Fibroblast of mammary gland (primary cell): ENCODE results near the gene HTR2A.

ENCODE experiments used
- DNase-seq: peaks from one replicate; pipeline ENCODE4 v3.0.0-alpha.2; 2010; ENCODE audit warnings: low read depth
- H3K4me3 ChIP-seq: 2 replicates; pipeline ENCODE4 v1.5.1; 2011; ENCODE audit warnings: low read depth, mild to moderate bottlenecking, low read length, moderate library complexity; ENCODE audit not compliant: control insufficient read depth
- CTCF ChIP-seq: conservative IDR thresholded peaks from 2 replicates; pipeline ENCODE4 v1.5.1; 2011; ENCODE audit warnings: low read depth, low read length, inconsistent platforms; ENCODE audit not compliant: control insufficient read depth, insufficient read depth

Gene HTR2A

DNA sequence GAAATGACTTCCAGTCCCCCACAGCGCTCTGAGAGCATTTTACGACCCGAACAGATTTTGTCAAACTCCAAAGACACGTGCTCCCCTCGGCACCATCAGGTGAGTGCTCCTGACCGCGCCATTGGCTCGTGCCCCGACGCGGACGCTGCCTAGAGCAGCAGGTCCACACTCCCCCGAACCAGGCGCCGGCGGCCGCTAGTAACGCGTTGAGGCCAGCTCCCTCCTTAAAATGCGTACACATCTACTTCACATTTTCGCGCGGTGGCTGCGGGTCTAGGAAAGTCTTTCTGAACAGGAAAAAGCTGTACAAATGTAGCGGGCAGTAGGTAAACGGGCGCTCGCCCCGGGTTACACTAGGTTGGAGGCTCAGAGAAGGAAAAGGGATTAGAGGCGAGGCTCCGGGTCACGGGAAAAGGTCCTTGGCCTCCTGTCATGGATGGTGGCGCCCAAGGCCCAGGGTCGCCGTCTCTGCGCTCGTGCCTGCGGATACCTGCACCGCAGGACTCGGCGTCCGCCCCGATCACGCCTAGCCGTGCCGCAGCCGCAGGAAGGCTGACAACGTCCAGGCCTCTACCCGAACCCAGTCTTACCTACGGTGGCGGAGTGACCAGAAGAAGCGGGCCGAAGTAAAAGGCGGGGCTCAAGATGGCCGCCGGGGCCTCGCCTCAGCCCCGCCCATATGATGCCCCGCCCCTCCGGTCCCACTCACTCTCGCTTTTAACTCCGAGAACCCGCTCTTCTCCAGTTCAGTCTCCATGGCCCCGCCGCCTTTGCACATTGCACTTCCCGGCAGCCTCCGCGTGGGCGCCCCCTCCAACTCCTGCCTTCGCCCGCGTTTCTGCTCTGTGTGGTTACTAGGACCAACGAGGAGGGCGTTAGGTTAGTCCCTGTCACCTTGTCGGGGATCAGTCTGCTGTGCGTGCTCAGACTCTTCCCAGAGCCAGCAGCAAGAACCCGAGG lies 100.1 kb downstream of the HTR2A start, which contains the start of gene ESD:
Gene ESD, minus strand, starts transcription at position 647 of the 960 bp plus-strand sequence. CDS start 5,748 bp downstream, outside the sequence.
- peak; percentile 90 for DNase-seq
- no peak for TF ChIP-seq CTCF
- peak within 1 kb of the TSS; percentile 76 for H3K4me3 ChIP-seq

DNA sequence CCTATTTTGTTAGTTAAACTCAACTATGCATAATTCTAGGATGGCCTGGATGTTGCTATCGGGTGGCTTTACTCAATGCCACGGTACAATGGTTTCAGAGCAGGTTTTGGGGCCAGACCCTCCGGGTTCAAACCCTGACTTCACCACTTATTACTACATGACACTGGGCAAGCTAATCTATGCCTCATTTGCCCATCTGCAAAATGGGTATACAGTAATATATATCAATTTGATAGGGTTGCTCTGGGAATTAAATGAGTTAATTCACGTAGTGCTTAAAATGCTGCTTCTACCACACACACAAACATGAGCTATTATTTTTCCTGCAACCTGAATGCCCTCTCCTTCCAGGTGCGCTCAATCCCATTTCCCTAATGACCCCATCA lies 100.7 kb downstream of the HTR2A start:
- TF ChIP-seq CTCF: no peak
- no peak for DNase-seq
- peak overlapping the region; percentile 76 for H3K4me3 ChIP-seq

DNA sequence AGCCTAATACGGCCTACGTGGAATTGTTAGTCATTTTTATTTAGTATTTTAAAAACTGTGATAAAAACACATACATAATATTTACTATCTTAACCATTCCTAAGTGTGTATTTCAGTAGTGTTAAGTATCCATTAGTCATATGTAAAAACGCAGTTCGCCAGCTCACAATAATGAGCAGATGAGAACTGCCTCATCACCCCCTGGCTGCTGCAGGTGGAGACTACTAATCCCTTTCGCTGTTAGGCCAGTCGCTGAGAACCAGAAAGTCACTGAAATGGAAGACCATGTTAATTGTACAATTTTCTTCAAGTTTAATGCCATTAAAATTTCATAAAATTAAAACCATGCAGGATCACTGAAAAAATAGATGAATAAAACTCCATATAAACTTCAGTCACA lies 101.5 kb downstream of the HTR2A start:
- no peak overlapping the region for H3K4me3 ChIP-seq
- no peak for TF ChIP-seq CTCF
- DNase-seq: peak; percentile 32

GRCh38 chr13:46783504-46783903 lies 113.3 kb downstream of the HTR2A start:
- no peak overlapping the region for H3K4me3 ChIP-seq
- TF ChIP-seq CTCF: no peak
- no peak for DNase-seq

DNA sequence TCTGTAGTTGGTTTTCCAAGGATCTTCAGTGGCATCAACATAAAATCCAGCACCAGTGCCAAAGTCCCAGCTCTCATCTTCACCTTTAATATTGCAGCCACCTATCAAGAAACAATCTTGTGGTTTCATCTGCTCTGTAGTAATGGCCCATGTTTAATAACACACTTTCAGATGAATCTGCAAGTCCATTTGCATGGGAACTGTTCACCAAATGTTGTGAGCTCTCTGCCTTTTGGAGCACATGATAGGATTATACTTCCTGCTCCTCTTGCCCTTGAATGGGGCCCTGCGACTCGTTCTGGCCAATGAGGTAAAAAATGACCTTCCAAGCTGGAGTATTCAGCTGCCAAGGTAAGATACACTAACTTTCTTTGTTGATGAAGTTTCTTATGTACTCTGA lies 114.2 kb downstream of the HTR2A start:
- no peak for DNase-seq
- no peak overlapping the region for H3K4me3 ChIP-seq
- TF ChIP-seq CTCF: no peak

DNA sequence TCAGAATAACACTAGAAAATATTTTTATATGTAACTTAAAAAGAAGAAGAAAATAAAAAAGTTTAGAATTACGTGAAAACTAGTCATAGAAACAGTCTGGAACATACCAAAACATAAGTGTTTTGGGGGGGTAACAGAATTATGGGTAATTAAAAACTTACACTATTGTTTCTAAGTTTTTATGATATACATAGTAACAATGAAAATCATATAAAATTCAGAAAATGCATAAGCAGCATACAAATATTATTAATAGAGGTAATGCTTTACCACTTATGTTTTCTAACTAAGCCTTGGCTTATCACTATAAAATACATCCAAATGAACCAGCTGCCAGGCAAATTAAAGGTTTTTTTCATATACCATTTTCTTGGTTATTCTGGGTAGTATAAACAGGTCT lies 114.8 kb downstream of the HTR2A start:
- TF ChIP-seq CTCF: no peak
- DNase-seq: no peak
- no peak overlapping the region for H3K4me3 ChIP-seq
